WI38 (cell line): ENCODE results near the gene P2RX4.

Source experiments
- H3K4me3 ChIP-seq: 2 replicates; pipeline ENCODE4 v1.5.1; 2011; ENCODE audit warnings: low read depth, mild to moderate bottlenecking, control low read depth, low read length
- TF ChIP-seq, protein P1 (sequence below): IDR thresholded peaks from 2 replicates; pipeline ENCODE4 v1.5.1; 2012; ENCODE audit warnings: low read depth, mild to moderate bottlenecking, control low read depth, low read length

P2RX4 gene

DNA sequence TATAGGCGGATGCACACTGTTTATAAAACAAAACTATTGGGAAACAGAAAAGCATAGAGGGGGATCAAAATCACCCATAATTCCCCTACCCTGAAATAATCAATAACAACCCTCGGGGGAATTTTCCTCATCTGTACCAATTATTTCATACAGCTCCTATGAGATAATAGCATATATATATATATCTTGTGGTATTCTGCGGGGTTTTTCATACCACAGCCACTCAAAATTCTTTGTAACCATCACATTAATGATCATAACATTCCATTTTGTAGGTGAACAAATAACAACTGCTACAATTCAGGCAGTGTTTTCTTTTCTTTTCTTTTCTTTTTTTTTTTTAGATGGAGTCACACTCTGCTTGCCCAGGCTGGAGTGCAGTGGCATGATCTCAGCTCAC lies 42.0 kb upstream of the P2RX4 start:
- H3K4me3 ChIP-seq: no peak overlapping the region
- TF ChIP-seq, protein P1, sequence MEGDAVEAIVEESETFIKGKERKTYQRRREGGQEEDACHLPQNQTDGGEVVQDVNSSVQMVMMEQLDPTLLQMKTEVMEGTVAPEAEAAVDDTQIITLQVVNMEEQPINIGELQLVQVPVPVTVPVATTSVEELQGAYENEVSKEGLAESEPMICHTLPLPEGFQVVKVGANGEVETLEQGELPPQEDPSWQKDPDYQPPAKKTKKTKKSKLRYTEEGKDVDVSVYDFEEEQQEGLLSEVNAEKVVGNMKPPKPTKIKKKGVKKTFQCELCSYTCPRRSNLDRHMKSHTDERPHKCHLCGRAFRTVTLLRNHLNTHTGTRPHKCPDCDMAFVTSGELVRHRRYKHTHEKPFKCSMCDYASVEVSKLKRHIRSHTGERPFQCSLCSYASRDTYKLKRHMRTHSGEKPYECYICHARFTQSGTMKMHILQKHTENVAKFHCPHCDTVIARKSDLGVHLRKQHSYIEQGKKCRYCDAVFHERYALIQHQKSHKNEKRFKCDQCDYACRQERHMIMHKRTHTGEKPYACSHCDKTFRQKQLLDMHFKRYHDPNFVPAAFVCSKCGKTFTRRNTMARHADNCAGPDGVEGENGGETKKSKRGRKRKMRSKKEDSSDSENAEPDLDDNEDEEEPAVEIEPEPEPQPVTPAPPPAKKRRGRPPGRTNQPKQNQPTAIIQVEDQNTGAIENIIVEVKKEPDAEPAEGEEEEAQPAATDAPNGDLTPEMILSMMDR: no peak

GRCh38 chr12:121170151-121170550 lies 39.8 kb upstream of the P2RX4 start:
- TF ChIP-seq, protein P1: no peak
- no peak overlapping the region for H3K4me3 ChIP-seq

- H3K4me3 ChIP-seq: no peak overlapping the region
- TF ChIP-seq, protein P1: no peak
Measured at GRCh38 chr12:121170611-121171260, 39.2 kb upstream of the P2RX4 start.

GRCh38 chr12:121172145-121172544 lies 37.8 kb upstream of the P2RX4 start:
- no peak overlapping the region for H3K4me3 ChIP-seq
- TF ChIP-seq, protein P1: no peak

GRCh38 chr12:121175383-121176119 lies 34.4 kb upstream of the P2RX4 start:
- H3K4me3 ChIP-seq: no peak overlapping the region
- TF ChIP-seq, protein P1: no peak

DNA sequence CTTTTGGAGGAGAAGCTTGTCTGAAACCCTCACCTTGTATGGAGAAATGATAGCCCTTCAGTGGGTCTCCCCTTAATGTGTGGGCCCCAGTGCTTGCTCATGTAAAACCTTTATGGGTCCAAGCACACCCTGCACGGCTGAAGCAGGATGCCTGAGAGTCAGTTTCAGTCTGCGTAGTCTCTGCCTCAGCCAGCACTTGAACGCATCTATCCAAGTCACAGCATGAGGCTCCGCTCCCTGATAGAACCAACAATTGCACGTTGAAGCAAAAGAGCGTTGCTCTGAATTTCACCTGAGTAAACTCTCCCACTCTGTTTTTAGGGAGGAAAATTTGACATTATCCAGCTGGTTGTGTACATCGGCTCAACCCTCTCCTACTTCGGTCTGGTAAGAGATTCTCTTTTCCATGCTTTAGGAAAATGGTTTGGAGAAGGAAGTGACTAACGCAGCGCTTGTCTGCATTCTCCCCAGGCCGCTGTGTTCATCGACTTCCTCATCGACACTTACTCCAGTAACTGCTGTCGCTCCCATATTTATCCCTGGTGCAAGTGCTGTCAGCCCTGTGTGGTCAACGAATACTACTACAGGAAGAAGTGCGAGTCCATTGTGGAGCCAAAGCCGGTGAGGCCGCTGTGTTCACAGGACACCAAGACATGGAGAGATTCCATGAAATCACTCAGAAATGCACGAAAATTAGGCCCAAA lies 33.0 kb upstream of the P2RX4 start:
- TF ChIP-seq, protein P1: no peak
- H3K4me3 ChIP-seq: no peak overlapping the region

GRCh38 chr12:121181181-121181580 lies 28.7 kb upstream of the P2RX4 start:
- no peak overlapping the region for H3K4me3 ChIP-seq
- TF ChIP-seq, protein P1: no peak
